ENCODE data around the gene ZC3H8. TPM values are rescaled to one million over a fixed set of nuclear protein-coding genes. Genes with fewer than 3 reads are reported as not detected.

Gene ZC3H8
- total and polyA plus RNA-seq, 11 donors: 5.1 to 12.2 (median 7.8) TPM

- DNase-seq: no peak
- intact Hi-C loops (cut with DNase I): no loop called here
- Histone ChIP-seq H3K27ac (no peak overlapping the region), H3K4me1 (no peaks in the 10 kb centered on the region), H3K4me3 (no peak overlapping the region), H3K36me3 (no peaks in the 10 kb centered on the region), H3K9me3 (peaks cover 0 to 2% (median 0%) of the 10 kb centered on the region in 12 donors), H3K27me3 (peaks cover 0 to 3% (median 0%) of the 10 kb centered on the region in 9 donors)
- TF ChIP-seq POLR2A (IDR thresholded peaks at IDR 0.05) (no peak), CTCF (IDR thresholded peaks at IDR 0.05) (no peak)
- 74 to 81% (median 77%) methylated on average over 4 of the region's 4 CpGs for WGBS, 4 donors
- no peak for ATAC-seq
Measured at GRCh38 chr2:112174383-112174782, 80.5 kb downstream of the ZC3H8 start.

GRCh38 chr2:112173646-112174319 is 81.1 kb downstream of the ZC3H8 start:
- H3K27ac ChIP-seq: no peak overlapping the region
- no peak overlapping the region for H3K4me3 ChIP-seq
- peaks cover 0 to 3% (median 0%) of the 10 kb centered on the region in 9 donors for H3K27me3 ChIP-seq
- TF ChIP-seq POLR2A (IDR thresholded peaks at IDR 0.05) (no peak), CTCF (IDR thresholded peaks at IDR 0.05) (no peak)
- DNase-seq: no peak
- no peaks in the 10 kb centered on the region for H3K36me3 ChIP-seq
- intact Hi-C loops (cut with DNase I): no loop called here
- H3K4me1 ChIP-seq: no peaks in the 10 kb centered on the region
- no peaks in the 10 kb centered on the region for H3K9me3 ChIP-seq
- ATAC-seq: no peak
- WGBS, 4 donors: 72 to 80% (median 77%) methylated on average over 11 of the region's 11 CpGs

GRCh38 chr2:112170495-112170894 is 84.3 kb downstream of the ZC3H8 start:
- Histone ChIP-seq H3K9me3 (no peaks in the 10 kb centered on the region), H3K27ac (no peak overlapping the region), H3K36me3 (no peaks in the 10 kb centered on the region), H3K4me3 (no peak overlapping the region), H3K27me3 (no peaks in the 10 kb centered on the region), H3K4me1 (no peaks in the 10 kb centered on the region)
- 93 to 96% (median 95%) methylated on average over 4 of the region's 4 CpGs for WGBS, 4 donors
- TF ChIP-seq CTCF (IDR thresholded peaks at IDR 0.05): no peak
- no peak for TF ChIP-seq POLR2A (IDR thresholded peaks at IDR 0.05)
- DNase-seq: no peak
- no peak for ATAC-seq
- intact Hi-C loops (cut with DNase I): no loop called here

GRCh38 chr2:112168422-112169124 is 86.3 kb downstream of the ZC3H8 start:
- intact Hi-C loops (cut with DNase I): no loop called here
- no peak overlapping the region for H3K4me3 ChIP-seq
- H3K27ac ChIP-seq: no peak overlapping the region
- WGBS, 4 donors: 90 to 94% (median 93%) methylated on average over 10 of the region's 10 CpGs
- H3K4me1 ChIP-seq: no peaks in the 10 kb centered on the region
- no peaks in the 10 kb centered on the region for H3K27me3 ChIP-seq
- H3K9me3 ChIP-seq: no peaks in the 10 kb centered on the region
- DNase-seq: no peak
- no peak for ATAC-seq
- H3K36me3 ChIP-seq: no peaks in the 10 kb centered on the region
- no peak for TF ChIP-seq CTCF (IDR thresholded peaks at IDR 0.05)
- TF ChIP-seq POLR2A (IDR thresholded peaks at IDR 0.05): no peak
